ENCODE measurements around the gene REXO1.
A peak's percentile ranks its signal among the peaks of the same experiment; 100 is the strongest.
"Not testable (repeated sequence)": the region's sequence is repeated elsewhere in the genome, so short reads cannot be mapped to it uniquely, and the experiment has no call there.

The REXO1 gene

DNA sequence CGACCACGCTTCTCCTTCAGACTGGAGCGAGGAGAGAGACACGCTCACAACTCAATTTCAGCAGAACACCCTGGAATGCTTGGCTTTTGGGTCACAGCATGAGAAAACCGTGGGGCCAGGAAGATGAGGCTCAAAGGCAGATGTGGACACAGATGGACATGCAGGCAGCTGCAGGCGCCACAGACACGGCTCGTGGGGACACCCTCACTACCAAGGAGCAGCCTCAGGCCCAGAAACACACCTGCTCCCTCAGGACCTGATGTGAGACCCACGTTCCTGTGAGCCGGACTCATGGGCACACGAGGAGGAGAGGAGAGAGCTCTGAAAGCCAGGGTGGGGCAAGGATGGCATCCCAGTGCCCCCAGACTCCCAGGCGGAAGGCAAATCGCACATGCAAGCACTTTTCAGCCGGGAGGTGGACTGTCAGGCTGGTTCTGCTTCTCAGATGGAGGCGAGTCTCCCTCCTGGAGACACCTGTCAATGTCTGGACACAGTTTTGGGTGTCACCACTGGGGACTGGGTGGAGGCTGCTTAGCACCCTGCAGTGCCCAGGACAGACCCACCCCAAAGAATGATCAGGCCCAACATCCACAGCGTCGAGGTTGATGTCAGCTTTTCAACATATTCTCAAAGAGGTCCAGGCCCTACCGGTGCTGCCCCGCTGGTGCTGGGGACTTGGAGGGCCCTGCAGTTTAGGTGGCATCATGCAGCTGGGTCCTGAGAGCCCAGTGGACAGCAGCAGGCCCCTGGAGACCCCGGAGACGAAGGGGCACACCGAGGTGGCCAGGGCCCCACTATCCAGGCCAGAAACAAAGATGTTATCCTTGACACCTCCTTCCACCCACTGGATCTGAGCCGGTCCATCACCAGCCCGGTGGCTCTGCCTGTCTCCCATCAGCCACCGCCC lies 34.8 kb upstream of the REXO1 start:
- Histone ChIP-seq H3K27me3 (ENCODE audit: control insufficient read depth, insufficient read depth, low read length) (no peaks in the 10 kb centered on the region), H3K36me3 (ENCODE audit: control insufficient read depth, insufficient read depth, low read length) (peaks cover 10% of the 10 kb centered on the region), H3K9ac (ENCODE audit: low read length) (peak overlapping the region; percentile 13), H3K4me1 (ENCODE audit: control insufficient read depth, insufficient read depth, low read length) (peaks cover 21% of the 10 kb centered on the region), H3K27ac (ENCODE audit: low read depth, low read length) (no peak overlapping the region), H3K4me3 (ENCODE audit: low read length) (peak overlapping the region; percentile 92)

DNA sequence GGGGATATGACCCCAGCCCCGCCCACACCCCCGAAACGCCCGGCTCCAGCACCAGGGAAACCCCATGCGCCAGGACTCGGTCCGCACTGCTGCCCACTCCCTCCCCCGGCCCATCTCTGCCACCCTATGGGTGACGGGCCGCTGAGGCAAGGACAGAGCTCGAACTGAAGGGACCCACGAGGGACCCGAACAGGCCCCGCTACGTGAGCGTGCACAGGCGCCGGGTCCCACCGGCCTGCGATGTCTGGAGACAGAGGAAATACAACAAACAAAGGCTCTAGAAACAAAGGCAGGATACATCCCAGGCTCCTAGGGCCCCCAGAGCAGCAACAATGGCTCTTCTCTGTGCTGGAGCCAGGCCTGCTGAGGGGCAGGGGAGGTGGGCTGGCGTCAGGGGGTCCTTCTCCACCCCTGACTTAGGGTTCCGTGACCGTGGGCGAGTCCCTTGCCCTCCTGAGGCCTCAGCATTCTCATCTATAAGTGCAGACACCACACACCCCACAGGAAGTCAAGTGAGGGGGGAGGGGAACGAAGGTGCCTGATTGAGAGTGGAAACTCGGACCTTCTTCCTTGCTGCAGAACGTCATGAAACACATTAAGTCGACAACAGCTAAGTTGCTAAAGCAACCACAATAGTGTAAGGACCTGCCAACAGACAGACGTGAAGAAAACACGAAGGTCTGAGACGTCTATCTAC lies 34.0 kb upstream of the REXO1 start:
- no peak overlapping the region for H3K27ac ChIP-seq (ENCODE audit: low read depth, low read length)
- H3K27me3 ChIP-seq (ENCODE audit: control insufficient read depth, insufficient read depth, low read length): no peaks in the 10 kb centered on the region
- H3K4me1 ChIP-seq (ENCODE audit: control insufficient read depth, insufficient read depth, low read length): peaks cover 21% of the 10 kb centered on the region
- H3K36me3 ChIP-seq (ENCODE audit: control insufficient read depth, insufficient read depth, low read length): peaks cover 10% of the 10 kb centered on the region
- no peak overlapping the region for H3K9ac ChIP-seq (ENCODE audit: low read length)
- H3K4me3 ChIP-seq (ENCODE audit: low read length): peak overlapping the region; percentile 92

DNA sequence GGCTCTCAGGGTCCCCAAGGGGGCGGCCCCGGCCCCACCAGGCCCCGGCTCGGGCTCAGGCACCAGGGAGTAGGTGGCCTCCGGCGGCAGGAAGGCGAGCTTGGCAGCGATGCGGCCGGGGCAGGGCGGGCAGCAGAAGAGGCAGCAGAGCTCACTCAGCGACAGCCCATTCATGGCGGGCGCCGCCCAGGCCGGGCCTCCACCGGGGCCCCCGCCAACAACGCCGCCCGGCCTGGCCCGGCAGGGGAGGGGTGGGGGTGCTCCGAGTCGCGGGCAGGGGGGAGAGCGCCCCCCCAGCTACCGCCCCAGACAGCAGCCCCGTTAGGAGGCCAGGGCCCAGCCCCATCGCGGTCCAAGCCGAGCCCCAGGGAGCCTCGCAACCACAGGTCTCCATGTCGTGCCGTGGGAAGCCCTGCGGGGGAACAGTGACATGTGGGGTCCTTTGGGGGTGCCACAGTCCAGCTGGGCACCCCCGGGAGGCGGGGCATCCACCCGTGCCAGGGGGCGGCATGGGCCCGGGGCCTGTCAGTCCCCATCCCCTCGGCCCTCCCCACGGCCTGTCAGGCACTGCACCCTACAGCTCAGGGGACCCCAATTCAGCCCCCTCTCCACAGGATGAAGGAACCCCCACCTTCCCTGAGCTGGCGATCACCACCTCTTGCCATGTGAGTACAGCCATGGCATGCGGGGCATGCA lies 33.3 kb upstream of the REXO1 start:
- H3K27ac ChIP-seq (ENCODE audit: low read depth, low read length); H3K36me3 ChIP-seq (ENCODE audit: control insufficient read depth, insufficient read depth, low read length); H3K9ac ChIP-seq (ENCODE audit: low read length); H3K27me3 ChIP-seq (ENCODE audit: control insufficient read depth, insufficient read depth, low read length); H3K4me3 ChIP-seq (ENCODE audit: low read length): not testable (repeated sequence)
- peaks cover 22% of the 10 kb centered on the region for H3K4me1 ChIP-seq (ENCODE audit: control insufficient read depth, insufficient read depth, low read length)

DNA sequence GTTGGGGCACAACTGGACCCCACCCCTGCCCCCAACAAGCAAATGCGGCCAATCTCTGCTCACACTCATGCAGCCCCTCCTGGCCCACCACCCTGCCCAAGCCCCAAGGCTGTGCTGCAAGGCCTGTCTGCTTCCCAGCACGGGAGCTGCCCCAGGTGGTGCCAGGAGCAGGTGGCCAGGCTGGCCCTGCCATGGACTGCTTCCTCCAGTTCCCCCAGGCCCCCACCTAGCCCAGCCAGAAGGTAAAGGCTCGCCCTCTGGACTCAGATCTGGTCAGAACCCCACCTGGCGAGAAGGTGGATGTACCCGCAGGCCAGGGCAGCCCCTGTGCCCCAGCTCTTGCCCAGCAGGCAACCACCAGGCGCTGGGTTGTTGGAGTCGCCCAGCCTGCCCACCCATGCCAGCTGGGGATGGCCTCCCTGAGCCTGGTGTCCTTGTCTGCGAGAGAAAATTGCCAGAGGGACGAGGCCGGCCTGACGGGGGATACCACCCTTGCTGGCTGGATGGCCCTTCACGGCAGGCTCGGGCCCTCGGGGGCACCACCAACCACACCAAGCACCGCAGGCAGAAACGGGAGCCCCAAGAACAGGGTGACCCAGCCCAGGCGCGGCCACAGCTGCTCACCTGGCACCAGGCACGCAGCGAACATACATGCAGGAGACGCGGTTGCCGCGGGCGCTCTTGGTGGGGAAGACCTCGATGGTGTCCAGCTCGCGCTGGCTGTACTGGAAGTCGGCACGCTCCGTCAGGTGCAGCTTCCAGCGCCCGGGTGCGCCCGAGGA lies 32.5 kb upstream of the REXO1 start:
- Histone ChIP-seq H3K27ac (ENCODE audit: low read depth, low read length) (no peak overlapping the region), H3K4me1 (ENCODE audit: control insufficient read depth, insufficient read depth, low read length) (peaks cover 24% of the 10 kb centered on the region), H3K4me3 (ENCODE audit: low read length) (no peak overlapping the region), H3K36me3 (ENCODE audit: control insufficient read depth, insufficient read depth, low read length) (peaks cover 10% of the 10 kb centered on the region), H3K27me3 (ENCODE audit: control insufficient read depth, insufficient read depth, low read length) (no peaks in the 10 kb centered on the region), H3K9ac (ENCODE audit: low read length) (no peak overlapping the region)

DNA sequence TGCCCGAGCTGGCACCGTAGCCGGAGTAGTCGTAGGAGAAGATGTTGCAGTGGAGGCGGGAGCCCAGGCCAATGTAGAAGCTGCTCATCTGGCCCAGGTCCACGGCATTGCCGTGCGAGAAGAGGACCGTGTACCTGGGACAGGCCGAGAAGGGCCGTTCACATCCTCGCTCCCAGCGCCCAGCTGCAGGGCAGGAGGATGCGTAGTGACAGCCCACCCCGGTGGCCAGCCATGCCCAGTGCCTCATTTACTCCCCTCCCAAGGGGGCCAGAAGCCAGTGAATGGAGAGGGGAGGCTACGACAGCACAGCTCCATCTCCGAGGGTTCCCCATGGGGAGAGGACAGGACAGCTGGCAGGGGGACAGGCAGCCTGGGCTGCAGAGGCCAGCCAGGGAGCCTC lies 31.7 kb upstream of the REXO1 start:
- H3K27me3 ChIP-seq (ENCODE audit: control insufficient read depth, insufficient read depth, low read length); H3K36me3 ChIP-seq (ENCODE audit: control insufficient read depth, insufficient read depth, low read length); H3K27ac ChIP-seq (ENCODE audit: low read depth, low read length); H3K4me3 ChIP-seq (ENCODE audit: low read length); H3K9ac ChIP-seq (ENCODE audit: low read length): not testable (repeated sequence)
- peaks cover 24% of the 10 kb centered on the region for H3K4me1 ChIP-seq (ENCODE audit: control insufficient read depth, insufficient read depth, low read length)

DNA sequence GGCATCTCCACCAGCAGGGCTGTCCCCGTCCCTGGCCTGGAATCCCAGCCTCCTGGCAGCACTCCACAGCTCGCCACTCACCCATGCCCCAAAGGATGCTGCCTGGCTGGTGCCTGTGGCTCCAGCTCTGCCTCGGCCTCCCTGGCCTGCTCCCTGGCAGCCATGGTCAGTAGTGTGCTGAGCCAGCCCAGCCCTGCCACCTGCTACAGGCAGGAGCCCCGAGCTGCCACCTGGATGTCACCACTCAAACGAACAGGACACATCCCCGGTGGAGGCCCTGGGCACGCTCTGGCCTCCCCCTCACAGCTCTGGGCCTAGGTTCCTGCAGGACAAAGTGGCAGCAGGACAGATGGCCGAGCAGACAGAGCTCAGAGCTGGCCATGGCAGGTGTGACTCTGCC lies 30.3 kb upstream of the REXO1 start:
- H3K4me3 ChIP-seq (ENCODE audit: low read length); H3K27me3 ChIP-seq (ENCODE audit: control insufficient read depth, insufficient read depth, low read length); H3K9ac ChIP-seq (ENCODE audit: low read length); H3K36me3 ChIP-seq (ENCODE audit: control insufficient read depth, insufficient read depth, low read length); H3K27ac ChIP-seq (ENCODE audit: low read depth, low read length): not testable (repeated sequence)
- H3K4me1 ChIP-seq (ENCODE audit: control insufficient read depth, insufficient read depth, low read length): peaks cover 17% of the 10 kb centered on the region

DNA sequence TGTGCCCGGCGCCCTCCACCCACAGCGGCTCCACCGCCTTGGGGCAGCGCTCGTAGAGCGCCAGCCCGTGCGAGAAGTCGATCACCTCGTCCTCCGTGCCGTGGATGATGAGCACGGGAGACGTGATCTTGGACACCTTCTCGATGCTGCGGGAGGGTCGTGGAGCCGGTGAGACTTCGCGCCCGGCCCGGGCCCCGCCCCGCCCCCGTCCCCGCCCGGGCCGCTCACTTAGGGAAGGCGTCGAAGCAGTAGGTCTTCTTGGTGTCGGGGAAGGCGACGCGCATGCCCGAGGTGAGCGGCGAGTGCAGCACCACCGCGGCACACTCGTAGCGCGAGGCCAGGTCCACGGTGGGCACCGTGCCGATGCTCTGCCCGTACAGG lies 29.0 kb upstream of the REXO1 start:
- not testable (repeated sequence) for H3K27me3 ChIP-seq (ENCODE audit: control insufficient read depth, insufficient read depth, low read length); H3K27ac ChIP-seq (ENCODE audit: low read depth, low read length); H3K4me3 ChIP-seq (ENCODE audit: low read length); H3K9ac ChIP-seq (ENCODE audit: low read length); H3K36me3 ChIP-seq (ENCODE audit: control insufficient read depth, insufficient read depth, low read length)
- H3K4me1 ChIP-seq (ENCODE audit: control insufficient read depth, insufficient read depth, low read length): peaks cover 15% of the 10 kb centered on the region

DNA sequence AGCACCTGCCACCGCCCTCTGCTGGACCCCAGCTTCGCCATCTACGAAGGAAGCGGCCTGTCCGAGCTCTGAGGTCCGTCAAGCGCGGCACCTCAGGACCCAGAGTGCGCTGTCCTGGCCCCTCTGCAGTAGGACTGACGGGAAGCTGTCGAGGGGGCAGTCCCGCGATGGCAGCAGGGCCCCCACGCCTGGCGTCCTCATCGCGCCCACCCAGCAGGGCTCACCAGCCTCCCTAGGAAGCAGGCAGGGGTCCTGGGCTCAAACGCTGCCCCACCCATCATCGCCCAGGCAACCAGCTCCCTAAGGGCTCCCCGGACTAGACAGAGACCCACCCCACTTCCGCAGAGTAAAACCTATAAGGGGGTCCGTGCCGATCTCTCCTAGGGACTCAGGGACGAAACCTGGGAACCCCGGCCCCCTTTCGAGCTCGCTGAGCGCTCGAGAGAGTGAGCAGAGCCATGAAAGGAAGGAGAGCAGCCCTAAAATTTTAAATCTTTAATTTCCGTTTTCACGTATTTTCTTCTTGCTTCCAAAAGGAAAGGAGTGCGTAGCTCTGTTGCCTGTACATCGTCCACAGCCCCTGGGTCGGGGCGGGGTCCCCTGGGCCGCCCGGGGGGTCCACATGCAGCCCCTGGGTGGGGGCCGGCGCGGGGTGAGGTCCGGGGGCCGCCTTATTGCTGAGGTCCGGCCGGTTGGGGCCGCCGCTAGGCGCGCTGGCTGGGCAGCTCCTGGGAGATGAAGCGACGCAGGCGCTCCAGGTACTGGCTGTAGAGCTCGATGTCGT lies 28.4 kb upstream of the REXO1 start:
- Histone ChIP-seq H3K9ac (ENCODE audit: low read length) (peak overlapping the region; percentile 13), H3K4me3 (ENCODE audit: low read length) (peak overlapping the region; percentile 99), H3K27ac (ENCODE audit: low read depth, low read length) (peak overlapping the region; percentile 89), H3K4me1 (ENCODE audit: control insufficient read depth, insufficient read depth, low read length) (peaks cover 13% of the 10 kb centered on the region)
- H3K36me3 ChIP-seq (ENCODE audit: control insufficient read depth, insufficient read depth, low read length); H3K27me3 ChIP-seq (ENCODE audit: control insufficient read depth, insufficient read depth, low read length): not testable (repeated sequence)

DNA sequence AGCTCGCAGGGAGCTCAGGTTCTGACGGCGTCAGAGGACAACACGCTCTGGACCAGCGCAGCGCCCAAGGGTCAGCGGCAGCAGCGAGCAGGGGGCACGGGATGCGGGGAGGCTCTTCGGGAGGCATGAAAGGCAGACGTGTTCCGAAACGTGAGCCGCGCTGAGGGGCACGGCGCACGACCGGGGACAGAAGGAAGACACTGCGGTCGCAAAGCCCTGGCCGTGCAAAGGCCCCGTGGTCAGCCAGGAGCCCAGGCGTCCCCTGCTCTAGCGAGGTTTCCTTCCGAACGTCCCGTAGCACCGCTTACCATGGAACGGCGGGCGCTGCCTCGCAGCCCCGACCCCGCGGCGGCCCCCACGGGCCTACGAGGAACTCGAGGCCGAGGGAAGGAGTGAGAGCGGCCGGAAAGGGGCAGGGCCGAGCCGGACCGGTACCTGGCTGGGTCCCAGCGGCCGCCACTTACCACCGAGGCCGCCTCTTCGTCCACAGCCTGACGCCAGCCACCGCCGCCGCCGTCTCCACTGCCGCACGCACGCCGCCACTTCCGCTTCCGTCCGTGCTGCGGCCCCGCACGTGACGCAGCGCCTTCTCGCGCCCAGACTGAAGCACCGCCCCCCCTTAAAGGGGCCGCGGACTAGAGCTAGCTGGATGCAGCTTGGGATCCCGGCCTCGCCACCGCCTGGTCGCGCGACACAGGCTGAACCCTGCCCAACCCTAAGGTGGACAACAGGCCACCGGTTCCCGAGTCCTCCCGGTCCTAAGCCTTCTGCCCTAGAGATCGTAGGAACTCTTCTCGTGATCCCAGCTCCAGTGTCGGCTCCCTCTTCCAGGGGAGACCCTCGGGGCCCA lies 27.6 kb upstream of the REXO1 start:
- Histone ChIP-seq H3K4me1 (ENCODE audit: control insufficient read depth, insufficient read depth, low read length) (peaks cover 13% of the 10 kb centered on the region), H3K9ac (ENCODE audit: low read length) (peak overlapping the region; percentile 78), H3K4me3 (ENCODE audit: low read length) (peak overlapping the region; percentile 99), H3K27me3 (ENCODE audit: control insufficient read depth, insufficient read depth, low read length) (no peaks in the 10 kb centered on the region), H3K27ac (ENCODE audit: low read depth, low read length) (peak overlapping the region; percentile 89), H3K36me3 (ENCODE audit: control insufficient read depth, insufficient read depth, low read length) (peaks cover 4% of the 10 kb centered on the region)

DNA sequence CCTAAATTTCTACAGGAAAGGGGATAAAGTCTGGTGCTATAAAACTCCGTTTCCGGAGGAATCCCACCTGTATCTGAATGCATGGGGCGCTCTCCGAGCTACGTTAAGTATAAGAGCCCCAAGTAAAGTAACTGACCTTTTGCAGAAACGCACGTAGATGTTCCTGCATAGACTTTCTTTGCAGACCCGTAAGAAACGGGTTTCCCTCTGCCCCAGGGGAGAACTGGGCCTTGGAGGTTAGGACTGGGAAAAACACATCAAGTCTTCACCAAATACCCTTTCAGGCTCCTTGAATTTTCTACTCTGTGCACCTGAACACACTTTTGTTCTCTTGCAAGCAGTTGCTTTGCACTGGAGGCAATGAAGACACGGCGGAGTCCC lies 27.0 kb upstream of the REXO1 start:
- H3K36me3 ChIP-seq (ENCODE audit: control insufficient read depth, insufficient read depth, low read length); H3K27me3 ChIP-seq (ENCODE audit: control insufficient read depth, insufficient read depth, low read length): not testable (repeated sequence)
- Histone ChIP-seq H3K27ac (ENCODE audit: low read depth, low read length) (peak overlapping the region; percentile 89), H3K9ac (ENCODE audit: low read length) (peak overlapping the region; percentile 78), H3K4me3 (ENCODE audit: low read length) (peak overlapping the region; percentile 99), H3K4me1 (ENCODE audit: control insufficient read depth, insufficient read depth, low read length) (peaks cover 13% of the 10 kb centered on the region)

All from rectal smooth muscle tissue (tissue), 1 donor.